Measurements from ENCODE around the gene PDLIM7. TPM values are rescaled to one million over a fixed set of nuclear protein-coding genes. Genes with fewer than 3 reads are reported as not detected.

The PDLIM7 gene
- polyA plus RNA-seq, 1 of the 3 experiments (the other 2 are of a cell fraction) = 206 TPM

DNA sequence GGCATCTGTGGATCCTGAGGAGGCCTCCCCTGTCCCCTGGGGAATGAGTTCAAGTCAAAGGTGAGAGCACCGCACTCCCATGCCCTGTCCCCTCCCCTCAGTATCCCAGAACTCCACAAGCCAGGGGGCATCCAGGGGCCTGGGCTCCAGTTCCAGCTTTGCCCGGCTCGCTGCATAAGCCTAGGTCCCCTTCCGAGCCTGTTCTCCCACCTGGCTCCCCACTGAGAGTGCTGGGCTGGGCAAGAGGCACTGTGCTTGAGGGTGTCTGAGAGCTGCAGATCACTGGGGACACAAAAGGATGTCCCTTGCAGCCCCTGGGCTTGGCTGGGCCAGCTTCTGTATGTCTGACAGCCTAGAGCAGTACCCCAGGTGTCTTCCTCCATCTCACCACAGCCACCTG lies 7.7 kb upstream of the PDLIM7 start:
- ChIA-PET CTCF (interaction anchor here (0.6 to 15.9 kb wide), 5 partner anchors 10 to 850 kb away, joined by 3 to 228 read pairs (median 109); partner anchors contain the start of gene PRR7), POLR2A (no interaction called here)
- H4K20me1 ChIP-seq (ENCODE audit: insufficient read depth) = no peaks in the 10 kb centered on the region
- H3K4me3 ChIP-seq (ENCODE audit: low read depth in 2 of 2, low read length in 1 of 2) = no peak overlapping the region
- no peaks in the 10 kb centered on the region for H3K36me3 ChIP-seq (replicated peaks in 1 of 2; ENCODE audit: control insufficient read depth in 1 of 2, insufficient read depth in 2 of 2, low read length in 1 of 2)
- peaks cover 6% of the 10 kb centered on the region for H3F3A ChIP-seq (replicated peaks; ENCODE audit: insufficient read depth)
- H3K27me3 ChIP-seq (ENCODE audit: insufficient read depth) = no peaks in the 10 kb centered on the region
- TF ChIP-seq, protein P1, sequence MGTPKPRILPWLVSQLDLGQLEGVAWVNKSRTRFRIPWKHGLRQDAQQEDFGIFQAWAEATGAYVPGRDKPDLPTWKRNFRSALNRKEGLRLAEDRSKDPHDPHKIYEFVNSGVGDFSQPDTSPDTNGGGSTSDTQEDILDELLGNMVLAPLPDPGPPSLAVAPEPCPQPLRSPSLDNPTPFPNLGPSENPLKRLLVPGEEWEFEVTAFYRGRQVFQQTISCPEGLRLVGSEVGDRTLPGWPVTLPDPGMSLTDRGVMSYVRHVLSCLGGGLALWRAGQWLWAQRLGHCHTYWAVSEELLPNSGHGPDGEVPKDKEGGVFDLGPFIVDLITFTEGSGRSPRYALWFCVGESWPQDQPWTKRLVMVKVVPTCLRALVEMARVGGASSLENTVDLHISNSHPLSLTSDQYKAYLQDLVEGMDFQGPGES (IDR thresholded peaks at IDR 0.05; ENCODE audit: low read depth, low read length) = no peak
- TF ChIP-seq, protein P2, sequence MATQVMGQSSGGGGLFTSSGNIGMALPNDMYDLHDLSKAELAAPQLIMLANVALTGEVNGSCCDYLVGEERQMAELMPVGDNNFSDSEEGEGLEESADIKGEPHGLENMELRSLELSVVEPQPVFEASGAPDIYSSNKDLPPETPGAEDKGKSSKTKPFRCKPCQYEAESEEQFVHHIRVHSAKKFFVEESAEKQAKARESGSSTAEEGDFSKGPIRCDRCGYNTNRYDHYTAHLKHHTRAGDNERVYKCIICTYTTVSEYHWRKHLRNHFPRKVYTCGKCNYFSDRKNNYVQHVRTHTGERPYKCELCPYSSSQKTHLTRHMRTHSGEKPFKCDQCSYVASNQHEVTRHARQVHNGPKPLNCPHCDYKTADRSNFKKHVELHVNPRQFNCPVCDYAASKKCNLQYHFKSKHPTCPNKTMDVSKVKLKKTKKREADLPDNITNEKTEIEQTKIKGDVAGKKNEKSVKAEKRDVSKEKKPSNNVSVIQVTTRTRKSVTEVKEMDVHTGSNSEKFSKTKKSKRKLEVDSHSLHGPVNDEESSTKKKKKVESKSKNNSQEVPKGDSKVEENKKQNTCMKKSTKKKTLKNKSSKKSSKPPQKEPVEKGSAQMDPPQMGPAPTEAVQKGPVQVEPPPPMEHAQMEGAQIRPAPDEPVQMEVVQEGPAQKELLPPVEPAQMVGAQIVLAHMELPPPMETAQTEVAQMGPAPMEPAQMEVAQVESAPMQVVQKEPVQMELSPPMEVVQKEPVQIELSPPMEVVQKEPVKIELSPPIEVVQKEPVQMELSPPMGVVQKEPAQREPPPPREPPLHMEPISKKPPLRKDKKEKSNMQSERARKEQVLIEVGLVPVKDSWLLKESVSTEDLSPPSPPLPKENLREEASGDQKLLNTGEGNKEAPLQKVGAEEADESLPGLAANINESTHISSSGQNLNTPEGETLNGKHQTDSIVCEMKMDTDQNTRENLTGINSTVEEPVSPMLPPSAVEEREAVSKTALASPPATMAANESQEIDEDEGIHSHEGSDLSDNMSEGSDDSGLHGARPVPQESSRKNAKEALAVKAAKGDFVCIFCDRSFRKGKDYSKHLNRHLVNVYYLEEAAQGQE (IDR thresholded peaks at IDR 0.05; ENCODE audit: low read depth, low read length) = no peak
- TF ChIP-seq, protein P3, sequence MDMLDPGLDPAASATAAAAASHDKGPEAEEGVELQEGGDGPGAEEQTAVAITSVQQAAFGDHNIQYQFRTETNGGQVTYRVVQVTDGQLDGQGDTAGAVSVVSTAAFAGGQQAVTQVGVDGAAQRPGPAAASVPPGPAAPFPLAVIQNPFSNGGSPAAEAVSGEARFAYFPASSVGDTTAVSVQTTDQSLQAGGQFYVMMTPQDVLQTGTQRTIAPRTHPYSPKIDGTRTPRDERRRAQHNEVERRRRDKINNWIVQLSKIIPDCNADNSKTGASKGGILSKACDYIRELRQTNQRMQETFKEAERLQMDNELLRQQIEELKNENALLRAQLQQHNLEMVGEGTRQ (IDR thresholded peaks at IDR 0.05; ENCODE audit: borderline replicate concordance, low read depth, low read length) = no peak
- TF ChIP-seq TAF1 (IDR thresholded peaks at IDR 0.05; ENCODE audit: borderline replicate concordance, low read depth, low read length) (no peak), GATA2 (CRISPR knock-in tag; IDR thresholded peaks at IDR 0.05) (no peak), SIN3A (IDR thresholded peaks at IDR 0.05; ENCODE audit: borderline replicate concordance, low read depth, low read length) (no peak)
- WGBS (ENCODE audit: low lambda C conversion rate) = no CpG with 5 or more reads among the region's 4 CpGs
- H2AFZ ChIP-seq (ENCODE audit: low read depth) = no peak overlapping the region
- H3K9me3 ChIP-seq = no peaks in the 10 kb centered on the region
- H3K4me2 ChIP-seq = no peak overlapping the region
- peaks cover 0 to 13% of the 10 kb centered on the region in 2 experiments; a peak in 1 of 4 replicates for H3K4me1 ChIP-seq (ENCODE audit: control insufficient read depth in 1 of 2, insufficient read depth in 2 of 2, low read depth in 1 of 2, low read length in 1 of 2)
- H3K9me2 ChIP-seq = no peaks in the 10 kb centered on the region
- H3K27ac ChIP-seq (ENCODE audit: low read depth in 2 of 2, low read length in 1 of 2) = no peak overlapping the region
- H3K9ac ChIP-seq = no peak overlapping the region
- H3K79me2 ChIP-seq (ENCODE audit: insufficient read depth) = no peaks in the 10 kb centered on the region
- DNase-seq = no peak

DNA sequence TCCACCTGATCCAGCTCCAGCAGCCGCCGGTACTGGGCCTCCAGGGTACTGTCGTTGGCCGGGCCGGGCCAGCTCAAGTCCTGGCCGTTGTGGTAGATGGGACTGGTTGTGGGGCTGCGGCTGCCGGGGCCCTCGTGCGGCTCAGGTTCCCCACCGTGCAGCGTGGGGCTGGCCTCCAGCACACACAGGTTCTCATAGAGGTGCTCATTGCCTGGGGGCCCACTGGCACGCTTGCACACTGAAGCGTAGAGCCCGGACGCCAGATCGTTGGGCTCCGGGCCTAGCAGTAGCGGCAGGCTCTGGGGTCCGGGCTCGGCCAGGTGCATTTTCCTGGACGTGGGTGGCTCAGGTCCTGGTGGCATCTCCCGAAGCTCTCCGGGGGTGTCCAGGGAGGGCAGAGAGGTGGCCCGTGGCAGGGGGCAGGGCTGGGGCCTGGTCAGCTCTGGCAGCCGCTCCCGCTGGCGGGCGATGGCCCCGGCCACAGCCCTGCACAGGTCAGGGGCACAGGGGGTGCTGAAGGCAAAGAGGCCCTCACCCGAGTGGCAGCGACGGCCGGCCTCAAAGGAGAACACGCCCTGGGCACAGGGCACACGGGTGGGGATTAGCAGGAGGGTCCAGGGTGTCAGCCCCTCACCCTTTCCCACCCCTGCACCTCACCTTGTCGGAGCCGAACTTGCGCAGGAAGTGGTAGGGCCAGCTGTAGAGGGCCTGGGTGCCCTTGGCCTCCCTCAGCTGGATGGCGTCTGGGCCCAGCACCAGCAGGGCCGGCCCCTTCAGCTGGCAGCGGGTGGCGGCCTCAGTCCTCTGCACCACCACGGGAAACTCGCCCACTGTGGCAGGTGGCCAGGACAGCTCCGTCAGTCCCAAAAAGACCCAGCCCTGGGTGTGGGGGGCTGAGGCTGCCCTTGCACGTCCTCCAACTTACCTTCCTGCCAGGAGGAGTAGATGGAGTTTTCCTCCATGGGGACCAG lies 7.0 kb upstream of the PDLIM7 start:
- no peaks in the 10 kb centered on the region for H3K9me3 ChIP-seq
- H3K4me1 ChIP-seq (ENCODE audit: control insufficient read depth in 1 of 2, insufficient read depth in 2 of 2, low read depth in 1 of 2, low read length in 1 of 2) = peaks cover 0 to 13% of the 10 kb centered on the region in 2 experiments; a peak in 2 of 4 replicates
- CTCF ChIA-PET = interaction anchor here (0.6 to 15.9 kb wide), 8 partner anchors 9 to 849 kb away, joined by 3 to 228 read pairs (median 4); partner anchors contain the start of gene PRR7
- H3K27ac ChIP-seq (ENCODE audit: low read depth in 2 of 2, low read length in 1 of 2) = no peak overlapping the region
- no peaks in the 10 kb centered on the region for H3K9me2 ChIP-seq
- no peaks in the 10 kb centered on the region for H3K36me3 ChIP-seq (replicated peaks in 1 of 2; ENCODE audit: control insufficient read depth in 1 of 2, insufficient read depth in 2 of 2, low read length in 1 of 2)
- no peak for TF ChIP-seq JUND (IDR thresholded peaks at IDR 0.05)
- no peak for DNase-seq
- no peak overlapping the region for H3K9ac ChIP-seq
- H3K27me3 ChIP-seq (ENCODE audit: insufficient read depth) = no peaks in the 10 kb centered on the region
- peaks cover 6% of the 10 kb centered on the region for H3F3A ChIP-seq (replicated peaks; ENCODE audit: insufficient read depth)
- no peak overlapping the region for H2AFZ ChIP-seq (ENCODE audit: low read depth)
- no peaks in the 10 kb centered on the region for H4K20me1 ChIP-seq (ENCODE audit: insufficient read depth)
- POLR2A ChIA-PET = no interaction called here
- H3K4me2 ChIP-seq = no peak overlapping the region
- H3K4me3 ChIP-seq (ENCODE audit: low read depth in 2 of 2, low read length in 1 of 2) = no peak overlapping the region
- 100% methylated on average over 4 of the region's 47 CpGs for WGBS (ENCODE audit: low lambda C conversion rate)
- no peaks in the 10 kb centered on the region for H3K79me2 ChIP-seq (ENCODE audit: insufficient read depth)
